ENCODE measurements around the gene COL16A1.
"Not testable (repeated sequence)": the region's sequence is repeated elsewhere in the genome, so short reads cannot be mapped to it uniquely, and the experiment has no call there.

Gene COL16A1

DNA sequence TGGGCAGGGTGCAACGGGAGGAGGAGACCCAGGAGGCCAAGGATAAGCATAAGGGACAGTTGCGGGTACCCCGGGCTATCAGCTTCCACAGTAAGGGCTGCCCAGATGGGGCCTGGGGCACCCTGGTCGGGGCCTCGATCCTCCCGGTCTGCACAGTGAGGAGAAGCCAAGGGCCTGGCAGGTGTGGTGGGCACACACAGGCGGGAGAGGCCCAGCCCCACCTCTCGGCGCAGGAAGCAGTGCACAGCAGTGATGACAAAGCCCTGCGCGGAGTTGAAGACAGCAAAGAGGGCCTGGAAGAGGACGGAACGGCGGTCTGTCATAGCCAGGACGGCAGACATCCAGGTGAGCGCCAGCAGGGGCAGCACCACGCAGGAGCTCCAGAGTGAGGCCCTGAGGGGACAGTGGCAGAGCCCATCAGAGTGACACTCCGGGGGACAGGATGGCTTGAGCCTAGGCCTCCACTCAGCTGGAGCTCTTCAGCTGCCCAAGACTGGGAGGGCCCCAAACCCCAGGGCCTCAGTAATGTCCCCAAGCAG lies 29.0 kb upstream of the COL16A1 start:
- no peak for DNase-seq

DNA sequence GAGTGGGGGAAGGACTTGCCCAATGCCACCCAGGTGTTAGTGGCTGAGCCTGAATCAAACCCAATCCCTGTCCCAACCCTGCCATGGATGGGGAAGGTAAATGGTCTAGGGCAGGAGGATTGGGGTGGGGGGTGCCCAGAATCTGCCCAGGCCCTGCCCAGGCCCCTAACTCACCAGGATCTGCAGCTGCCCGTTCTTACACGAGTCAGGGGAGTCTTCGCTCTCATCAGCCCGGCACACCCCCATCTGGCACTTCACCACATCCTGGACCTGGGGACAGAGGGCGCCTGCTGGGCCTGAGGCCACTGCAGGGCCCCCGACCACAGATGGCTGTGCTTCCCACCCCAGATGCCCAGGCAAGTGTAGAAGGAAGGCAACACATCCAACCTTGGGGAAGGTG lies 28.5 kb upstream of the COL16A1 start:
- DNase-seq, result no peak

DNA sequence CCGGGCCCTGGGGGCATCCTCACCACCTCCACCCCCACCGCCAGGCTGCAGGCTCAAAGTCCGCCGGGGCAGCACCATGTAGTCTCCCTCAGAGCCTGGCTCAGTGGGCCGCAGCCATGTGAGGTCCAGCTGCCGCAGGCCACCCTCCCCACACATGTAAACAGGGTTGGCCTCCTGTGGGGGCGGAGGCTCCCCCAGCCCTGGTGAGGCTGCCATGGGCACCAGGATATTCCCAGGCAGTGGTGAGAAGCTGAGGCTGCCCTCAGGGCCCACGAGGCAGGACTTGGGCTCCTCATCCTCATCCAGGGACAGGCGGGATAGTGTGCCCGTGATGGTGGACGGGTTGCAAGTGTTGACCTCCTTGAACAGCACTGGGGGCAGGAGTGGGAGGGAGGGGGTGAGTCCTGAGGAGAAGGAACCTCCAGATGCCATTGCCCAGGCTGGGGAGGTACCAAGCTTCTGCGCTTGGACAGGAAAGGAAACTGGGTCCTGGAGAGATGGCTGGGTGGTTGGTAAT lies 27.3 kb upstream of the COL16A1 start:
- no peak for DNase-seq

DNA sequence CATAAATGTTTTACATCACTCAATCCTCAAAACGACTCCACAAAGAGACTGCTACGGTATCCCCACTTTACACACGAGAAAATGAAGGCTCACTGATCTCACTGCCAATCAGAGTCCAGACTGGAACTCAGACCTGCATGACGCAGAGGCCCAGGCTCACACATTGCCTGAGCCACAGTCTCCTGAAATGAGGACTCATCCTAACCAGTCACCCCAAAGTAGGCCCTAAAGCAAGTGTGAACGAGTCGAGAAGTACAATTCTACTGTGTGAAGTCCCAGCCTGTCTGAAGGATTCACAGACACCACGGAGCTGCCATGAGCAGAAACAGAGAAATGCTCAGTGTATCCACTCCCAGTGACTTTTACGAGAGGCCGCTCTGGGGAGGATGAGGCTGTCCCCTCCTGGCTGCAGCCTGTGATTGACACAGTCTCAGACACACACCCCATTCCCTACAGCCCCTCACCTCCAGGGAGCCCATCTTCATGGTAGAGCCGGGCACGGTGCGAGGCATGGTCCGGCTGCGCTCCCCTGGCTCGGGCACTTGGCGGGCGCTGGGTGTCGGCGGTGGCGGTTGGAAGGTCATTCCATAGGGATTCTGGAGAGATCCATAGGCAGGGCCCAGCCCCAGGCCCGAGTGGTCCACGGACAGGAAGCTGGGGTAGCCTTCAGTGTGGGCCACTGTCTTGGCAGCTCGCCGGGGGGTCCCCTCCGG lies 26.7 kb upstream of the COL16A1 start:
- no peak for DNase-seq

DNA sequence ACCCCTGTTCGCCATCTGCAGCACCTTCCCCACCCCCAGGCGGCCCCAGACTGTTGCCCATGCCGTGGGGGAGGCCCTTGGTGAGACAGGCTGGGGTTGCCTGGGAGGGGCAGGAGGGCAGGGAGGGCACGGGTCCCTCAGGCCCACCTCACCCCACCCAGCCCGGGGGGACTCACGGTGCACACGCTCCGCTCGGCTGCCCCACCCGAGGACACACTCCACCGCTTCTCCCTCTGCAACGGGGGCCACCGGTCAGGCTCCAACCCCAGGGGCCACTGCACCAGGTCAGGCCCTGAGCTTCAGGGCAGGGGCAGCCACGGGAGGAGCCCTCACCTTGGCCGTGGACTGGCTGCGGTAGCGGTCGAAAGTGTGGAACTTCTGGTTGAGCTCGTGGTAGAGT lies 24.0 kb upstream of the COL16A1 start:
- DNase-seq, result no peak

DNA sequence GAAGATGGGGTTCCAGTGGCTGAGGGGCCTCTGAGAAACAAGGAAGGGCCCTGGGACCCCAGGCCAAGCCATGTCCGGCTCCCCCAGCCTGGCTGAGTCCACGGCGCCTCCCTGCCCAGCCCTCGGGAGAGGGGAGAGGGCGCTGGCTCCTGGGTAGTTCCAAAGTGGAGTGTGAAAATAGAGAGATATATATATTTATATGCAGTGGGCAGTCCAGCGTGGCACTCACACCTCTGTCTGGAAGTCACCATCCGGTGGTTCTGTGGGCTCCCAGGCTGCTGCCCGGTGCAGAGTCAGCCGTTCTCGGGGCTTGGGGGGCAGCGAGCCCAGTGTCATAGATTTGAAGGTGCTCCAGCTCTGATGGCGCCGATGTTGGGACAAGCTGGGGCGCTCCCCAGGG lies 23.4 kb upstream of the COL16A1 start:
- DNase-seq, result no peak

DNA sequence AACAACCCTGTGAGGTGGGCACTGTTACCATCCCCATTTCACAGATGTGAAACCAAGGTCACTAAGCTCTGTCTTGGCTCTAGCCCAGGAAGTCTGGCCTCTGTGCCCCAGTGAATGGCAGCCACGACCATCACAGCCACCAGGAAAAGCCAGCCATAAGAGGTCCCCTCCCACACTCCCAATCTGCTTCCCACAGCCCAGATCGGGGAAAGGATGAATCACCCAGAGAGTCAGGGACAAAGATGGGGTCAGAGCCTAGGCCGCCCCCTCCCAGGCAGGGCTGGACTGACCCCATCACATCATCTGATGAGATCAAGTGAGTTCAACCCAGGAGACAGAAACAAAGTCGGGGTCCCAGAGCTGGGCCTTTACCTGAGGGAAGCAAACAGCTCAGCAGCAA lies 22.9 kb upstream of the COL16A1 start:
- DNase-seq, result no peak

DNA sequence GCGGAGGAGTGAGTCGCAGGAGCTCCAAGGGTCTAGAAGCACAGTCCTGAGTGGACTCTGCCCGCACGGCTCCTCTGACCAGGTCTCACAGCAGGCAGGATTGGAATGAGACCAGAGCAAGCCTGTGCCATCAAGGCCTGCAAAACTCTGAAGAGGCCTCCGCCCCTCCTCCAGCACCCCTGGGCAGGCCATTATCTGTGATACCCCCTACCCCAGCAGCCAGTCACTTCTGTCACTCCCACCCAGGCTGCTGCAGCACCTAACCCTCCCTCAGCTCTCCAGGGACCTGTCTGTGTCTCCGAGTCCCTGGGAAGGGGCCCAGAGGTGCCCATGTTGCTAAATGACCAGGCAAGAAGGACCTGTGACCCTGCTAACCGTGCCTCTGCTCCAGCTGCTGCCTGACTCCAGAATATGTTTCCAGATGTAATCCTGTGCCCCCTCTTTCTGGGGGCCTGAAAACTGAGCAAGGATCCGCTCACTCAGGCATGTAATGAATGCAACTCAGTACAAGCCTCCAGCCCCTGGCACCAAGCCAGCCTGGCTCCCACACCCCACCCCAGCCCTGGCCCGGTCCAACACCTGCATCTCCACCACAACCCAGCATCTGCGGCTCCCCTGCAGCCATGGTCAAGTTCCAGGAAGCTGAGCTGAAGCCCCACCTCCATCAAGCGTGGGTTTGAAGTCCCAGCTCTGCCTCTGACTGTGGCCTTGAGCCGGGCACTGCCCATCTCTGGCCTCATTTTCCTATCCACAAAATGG lies 22.1 kb upstream of the COL16A1 start:
- no peak for DNase-seq

DNA sequence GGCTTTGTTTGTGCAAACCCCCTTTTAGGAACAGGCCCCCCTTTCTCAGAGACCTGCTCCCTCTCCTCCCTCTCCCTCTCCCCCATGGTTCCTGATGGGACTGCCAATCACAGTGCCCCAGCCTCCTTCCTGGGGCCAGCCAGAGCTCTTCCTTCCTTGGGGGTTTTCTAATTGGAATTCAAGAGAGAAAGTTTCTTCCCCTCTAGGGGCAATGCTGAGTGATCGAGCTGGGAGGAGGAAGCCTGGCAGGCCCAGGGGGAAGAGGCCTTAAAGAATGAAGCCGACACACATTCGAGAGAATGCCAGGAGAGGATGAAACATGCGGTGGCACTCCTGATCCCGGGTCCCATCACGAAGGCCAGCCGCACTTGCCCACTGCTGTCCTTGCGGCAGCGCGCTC lies 21.3 kb upstream of the COL16A1 start:
- DNase-seq, result no peak

DNA sequence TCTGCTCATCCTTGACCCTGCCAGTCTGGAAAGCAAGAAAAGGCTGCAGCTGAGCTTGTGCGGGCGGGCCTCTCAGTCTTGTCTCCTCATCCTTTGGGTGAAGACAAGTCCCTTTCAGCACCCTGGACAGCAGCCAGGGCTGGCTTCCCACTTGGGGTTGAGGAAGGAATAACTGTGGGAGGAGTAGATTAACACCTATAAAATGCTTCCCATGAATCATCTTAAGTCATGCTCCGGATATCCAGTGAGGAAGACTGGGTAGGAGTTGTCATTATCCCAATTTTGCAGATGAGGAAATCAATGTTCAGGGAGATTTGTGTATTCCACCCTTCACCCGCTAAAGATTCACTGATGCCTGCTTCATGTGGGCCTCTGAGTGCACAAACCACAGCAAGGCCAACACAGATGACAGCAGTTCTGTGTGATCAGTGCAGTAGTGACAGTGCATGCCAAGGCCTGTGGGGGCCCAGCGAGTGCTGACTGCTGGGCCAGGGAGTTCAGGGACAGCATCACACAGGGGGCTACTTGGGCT lies 20.1 kb upstream of the COL16A1 start:
- peak; percentile 61 for DNase-seq

DNA sequence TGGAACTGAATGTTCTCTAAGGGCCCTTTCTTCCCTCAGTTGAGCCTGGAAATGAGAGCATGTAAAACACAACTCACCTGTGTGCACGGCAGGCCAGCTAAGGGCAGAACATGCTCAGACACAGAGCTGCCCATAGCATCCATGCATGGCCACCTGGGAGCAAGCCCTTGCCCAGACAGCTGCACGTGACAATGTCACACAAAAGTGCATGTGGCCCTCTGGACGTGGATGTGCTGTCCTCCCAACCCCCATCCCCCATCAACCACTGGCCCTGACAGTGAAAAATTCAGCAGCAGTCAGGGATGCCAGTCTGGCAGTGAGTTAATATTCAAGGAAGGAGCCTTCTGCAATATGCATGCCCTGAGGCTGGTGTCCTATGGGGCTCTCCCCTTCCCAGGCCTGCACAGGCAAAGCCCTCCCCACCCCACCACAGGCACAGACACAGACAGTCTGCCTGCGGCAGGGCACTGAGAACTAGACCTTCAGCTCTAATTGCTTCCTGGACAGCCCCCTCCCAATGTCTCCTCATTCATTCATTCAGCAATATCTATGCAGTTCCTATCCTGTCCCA lies 14.6 kb upstream of the COL16A1 start:
- DNase-seq, result no peak

DNA sequence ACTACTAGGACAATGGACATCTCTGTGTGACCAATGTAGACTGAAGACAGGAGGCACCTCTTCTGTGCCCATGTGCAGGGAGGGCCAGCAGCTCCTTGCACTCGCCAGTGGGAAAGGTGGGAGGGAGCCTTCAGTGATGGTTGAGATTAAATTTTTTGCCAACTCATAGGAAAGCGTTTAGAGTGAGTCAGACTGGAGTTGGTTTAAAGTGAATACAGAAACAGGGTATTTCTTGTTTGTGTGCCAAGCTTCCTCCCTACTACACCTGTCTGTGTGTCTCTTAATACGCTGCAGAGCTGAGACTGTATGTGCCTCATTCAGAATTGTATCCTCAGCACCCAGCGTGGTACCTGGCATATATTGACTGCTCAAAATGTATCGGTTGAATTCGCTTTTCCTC lies 13.5 kb upstream of the COL16A1 start:
- DNase-seq, result no peak

DNA sequence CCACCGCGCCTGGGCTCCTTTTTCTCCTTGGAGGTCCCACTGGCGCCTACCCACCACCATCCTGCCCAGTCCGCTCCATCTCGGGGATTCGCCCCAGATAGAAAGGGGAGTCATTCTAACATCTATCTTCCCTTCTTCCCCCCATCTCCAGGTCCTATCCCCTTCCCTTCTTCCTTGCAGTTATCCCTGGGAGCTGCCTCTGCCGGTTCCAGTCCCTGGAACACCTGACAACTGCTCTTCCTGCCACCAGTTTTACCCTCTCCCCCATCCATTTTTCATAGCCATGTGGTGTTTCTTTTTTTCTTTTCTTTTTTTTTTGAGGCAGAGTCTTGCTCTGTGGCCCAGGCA lies 12.0 kb upstream of the COL16A1 start:
- DNase-seq, result no peak

DNA sequence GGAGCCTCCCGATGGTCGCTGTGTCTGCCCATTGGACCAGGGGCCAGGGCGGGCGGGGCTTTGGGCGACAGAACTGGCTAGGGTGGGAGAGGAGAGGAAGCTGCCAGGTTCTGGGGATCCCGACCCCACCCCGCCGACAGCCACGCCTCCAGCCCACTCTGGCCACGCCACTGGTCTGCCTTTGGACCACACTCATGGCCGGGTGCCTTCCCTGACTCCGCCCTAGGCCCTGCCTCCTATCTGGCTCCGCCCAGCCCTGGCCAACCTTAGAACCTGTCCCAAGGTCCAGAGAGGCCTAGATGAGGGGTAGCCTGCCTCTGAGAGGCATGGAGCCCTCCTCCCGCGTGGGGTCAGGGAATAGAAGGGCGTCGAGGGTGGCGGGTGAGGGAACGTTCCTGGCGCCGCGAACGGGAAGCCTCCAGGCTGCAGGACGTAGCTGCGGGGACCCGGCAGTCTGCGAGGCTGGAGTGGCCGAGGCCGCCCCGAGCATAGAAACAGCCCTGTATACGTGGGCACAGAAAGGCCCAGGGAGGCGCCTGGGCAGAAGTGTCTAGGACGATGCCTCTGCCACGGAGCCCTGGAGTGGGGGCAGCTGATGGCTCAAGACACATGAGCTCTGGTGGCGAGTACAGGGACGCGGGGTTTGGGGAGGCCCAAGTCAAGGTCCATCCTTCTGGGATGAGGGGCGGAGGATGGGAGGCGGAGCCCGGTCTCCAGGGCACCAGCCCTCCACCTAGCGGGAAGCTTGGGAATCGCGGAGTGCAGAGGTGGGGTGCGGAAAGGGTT lies 11.5 kb upstream of the COL16A1 start:
- peak; percentile 95 for DNase-seq

DNA sequence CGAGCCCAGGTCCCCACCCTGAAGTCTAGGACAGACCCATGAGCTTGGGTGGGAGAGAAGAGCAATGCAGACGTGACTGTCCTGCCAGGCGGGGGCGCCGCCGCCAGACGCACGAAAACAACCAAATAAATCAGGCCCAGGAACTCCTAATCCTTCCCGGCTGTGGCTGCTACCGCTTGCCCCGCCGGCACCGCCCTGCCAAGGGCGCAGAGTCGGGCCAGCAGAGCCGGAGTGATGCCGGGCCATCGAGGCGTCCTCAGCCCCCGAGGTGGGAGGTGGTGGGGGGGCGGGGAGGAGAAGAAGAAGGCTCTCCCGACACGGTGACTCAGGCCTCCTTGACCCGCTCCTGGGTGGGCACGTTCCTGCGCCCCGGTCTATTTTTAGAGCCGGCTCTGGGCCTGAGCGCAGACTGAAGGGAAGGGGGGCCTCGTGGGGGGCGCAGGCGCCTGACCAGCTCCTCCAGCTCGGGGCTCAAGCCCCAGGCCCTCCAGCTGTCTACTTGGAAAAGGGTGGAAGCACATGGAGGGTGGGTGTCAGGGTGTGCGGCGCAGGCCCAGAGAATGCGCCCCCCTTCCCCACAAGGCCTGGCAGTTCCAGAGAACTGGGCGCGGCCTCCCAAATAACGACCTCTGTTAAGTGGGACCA lies 10.7 kb upstream of the COL16A1 start:
- DNase-seq, result peak; percentile 75

DNA sequence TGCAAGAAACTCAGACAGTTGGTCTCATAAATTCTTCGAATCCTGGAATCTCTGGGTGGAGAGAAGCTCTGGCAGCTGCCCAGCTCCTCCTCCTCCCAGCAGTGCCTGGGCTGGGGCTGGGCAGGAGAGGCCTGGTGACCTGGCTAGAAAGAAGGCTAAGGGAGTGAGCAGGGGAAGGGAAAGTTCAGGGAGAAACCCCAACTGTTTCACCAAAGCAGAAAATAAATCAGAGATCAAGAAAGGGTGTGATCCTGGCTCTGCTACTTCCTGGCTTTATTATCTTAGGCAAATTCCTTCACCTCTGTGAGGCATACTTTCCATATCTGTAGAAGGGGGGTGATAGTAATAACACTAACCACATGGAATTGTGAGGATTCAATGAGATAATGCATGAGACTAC lies 8.8 kb upstream of the COL16A1 start:
- DNase-seq, result no peak

DNA sequence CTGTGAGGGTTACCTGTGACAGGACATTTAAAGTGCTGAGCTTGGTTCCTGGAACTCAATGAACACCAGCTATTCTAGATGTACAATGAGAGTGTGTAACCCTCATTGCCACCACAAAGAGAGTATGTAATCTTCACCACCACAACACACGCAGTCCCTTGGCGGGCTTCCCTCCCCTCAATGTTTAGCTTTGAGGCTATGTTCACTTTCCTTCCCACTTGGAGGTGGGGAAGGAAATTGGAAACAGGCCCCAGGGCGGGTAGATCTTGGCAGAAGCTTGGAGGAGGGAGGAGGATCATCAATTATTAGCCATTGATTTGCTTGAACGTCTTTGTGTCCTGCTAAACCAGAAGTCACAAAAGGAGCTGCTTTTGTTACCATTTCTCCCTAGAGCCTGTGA lies 8.3 kb upstream of the COL16A1 start:
- no peak for DNase-seq

DNA sequence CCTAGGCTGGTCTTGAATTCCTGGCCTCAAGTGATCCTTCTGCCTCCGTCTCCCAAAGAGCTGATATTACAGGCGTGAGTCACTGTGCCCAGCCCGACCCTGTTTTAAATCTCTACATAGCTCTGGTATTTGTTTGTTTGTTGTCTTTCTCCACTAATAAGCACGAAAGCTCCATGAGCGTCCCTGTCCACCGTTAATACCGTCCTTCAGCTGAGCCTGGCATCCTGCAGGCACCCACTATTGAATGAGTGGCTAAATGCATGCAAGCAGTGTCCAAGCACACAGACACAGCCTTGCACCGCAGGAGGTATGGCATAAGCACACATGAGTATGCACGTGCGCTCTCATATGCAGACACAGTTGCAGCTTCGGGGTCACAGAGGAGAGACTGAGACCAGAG lies 4.5 kb upstream of the COL16A1 start:
- DNase-seq, result no peak

DNA sequence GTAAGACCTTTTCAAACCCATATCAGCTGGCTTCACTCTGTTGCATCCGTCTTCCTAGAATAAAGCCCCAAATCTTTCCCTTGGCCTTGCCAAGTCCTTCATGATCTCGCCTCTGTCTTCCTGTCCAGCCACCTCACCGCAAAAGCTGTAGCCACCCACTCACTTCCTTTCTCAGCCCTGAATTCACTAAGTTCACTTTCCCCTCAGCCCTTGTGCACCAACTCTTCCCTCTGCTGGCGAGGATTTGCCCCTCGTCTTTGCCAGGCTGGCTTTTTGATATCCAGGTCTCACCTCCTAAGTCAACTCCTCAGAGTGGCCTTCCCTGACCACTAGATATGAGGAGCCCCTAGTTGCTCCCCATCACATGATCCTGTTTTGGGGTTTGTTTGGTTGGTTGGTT lies 3.9 kb upstream of the COL16A1 start:
- no peak for DNase-seq

DNA sequence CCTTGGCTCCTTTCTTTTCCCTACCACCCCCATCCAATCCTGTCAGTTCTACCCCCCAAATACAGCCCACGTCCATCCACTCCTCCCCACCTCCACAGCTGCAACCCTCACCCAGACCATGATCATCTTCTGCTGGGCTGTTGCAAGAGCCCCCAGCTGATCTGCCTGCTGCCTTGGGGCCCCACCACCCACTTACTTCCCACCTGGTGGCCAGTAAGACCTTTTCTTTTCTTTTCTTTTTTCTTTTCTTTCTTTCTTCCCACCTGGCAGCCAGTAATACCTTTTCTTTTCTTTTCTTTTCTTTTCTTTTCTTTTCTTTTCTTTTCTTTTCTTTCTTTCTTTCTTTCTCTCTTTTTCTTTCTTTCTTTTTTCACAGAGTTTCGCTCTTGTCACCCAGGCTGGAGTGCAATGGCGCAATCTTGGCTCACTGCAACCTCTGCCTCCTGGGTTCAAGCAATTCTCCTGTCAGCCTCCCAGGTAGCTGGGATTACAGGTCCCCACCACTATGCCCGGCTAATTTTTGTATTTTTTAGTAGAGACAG lies 3.3 kb upstream of the COL16A1 start:
- not testable (repeated sequence) for DNase-seq

DNA sequence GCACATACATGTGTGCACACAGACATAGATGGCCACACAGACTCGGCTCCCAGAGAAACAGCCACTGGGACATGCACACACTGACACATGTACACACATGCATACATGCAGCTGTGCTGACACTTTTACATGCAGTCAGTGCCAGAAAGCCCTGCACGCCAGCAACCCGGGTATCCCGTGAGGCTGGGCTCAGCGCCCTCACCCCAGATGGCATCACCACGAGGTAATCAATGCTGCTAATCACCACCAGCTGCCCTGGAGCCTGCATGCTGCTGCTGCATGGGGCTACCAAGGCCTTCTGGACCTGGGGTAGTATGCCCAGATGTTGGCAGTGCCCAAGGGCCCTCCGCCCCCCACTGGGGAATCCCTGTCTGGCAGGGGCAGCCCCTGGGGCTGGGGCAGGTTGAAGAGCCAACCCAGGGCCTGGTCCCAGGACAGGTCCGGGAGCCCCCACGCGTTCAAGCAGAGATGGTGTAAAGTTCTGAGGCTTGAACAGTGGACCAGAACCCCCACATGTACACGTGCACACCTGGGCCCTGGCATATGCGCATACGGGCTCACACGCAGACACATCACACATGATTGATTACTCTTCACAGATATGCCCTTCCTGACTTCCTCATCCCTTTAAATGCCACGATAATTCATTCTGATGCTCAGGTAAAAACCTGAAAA lies 2.7 kb upstream of the COL16A1 start:
- DNase-seq, result no peak
